ENCODE results near the gene DNAH9. TPM values are rescaled to one million over a fixed set of nuclear protein-coding genes. Genes with fewer than 3 reads are reported as not detected.

The DNAH9 gene
- total RNA-seq, 1 donor from 2014 or later: not detected

DNA sequence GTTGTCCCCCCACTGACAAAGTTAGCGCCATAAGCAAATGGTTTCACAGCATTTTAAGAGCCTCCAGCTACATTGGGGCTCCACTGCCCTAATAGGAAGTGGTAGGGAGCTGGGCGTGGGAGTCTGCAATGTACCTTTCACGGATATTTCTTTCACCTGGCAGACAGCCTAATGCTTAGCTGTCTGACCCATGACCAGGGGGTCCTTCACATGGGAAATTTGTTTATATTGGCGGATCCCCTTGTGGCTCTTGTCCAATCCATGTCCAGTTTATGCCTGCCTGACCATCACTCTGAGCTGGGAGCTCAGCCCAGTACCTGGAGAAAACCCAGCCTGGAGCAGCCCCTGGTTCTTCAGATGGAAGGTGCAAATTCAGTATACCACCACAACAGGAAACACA lies 254.0 kb downstream of the DNAH9 start:
- no peak for DNase-seq

DNA sequence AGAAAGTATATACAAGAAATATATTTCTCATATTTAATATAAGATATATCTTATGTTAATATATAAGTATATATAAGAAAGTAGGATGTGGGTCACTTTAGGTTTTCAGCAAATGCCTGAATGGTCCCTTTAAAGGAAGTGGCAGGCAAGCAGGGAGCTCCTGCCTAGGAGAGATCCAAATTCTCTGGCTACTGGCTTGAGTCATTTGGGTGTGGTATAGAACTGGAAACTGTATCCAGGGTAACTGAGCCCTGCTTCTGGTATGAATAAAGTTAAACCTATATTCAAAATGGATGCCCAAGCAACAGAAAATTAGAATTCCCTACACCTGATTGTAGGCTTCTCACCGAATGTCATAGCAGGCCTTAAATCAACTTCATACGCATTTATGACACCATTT lies 254.6 kb downstream of the DNAH9 start:
- DNase-seq: no peak

- DNase-seq: no peak
Measured at GRCh38 chr17:11853321-11854151, 255.3 kb downstream of the DNAH9 start.

DNA sequence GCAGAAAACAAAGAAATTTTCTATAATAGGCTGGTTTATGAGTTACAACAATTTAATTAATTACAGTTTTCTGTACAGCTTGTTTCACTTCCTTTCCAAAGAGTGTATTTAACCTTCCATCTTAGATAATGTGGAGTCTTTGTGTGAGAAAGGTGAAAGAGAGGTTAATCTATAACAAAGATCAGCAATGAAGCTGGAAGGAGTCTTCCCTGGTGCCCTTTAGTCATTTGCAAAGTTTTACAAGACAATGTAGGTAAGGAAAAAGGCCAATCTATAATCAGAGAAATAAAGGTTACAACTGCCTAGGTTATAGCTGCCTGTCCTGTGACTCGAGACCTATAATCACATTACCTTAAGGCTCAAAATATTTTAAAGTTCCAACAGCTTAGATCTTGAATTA lies 257.0 kb downstream of the DNAH9 start:
- no peak for DNase-seq

DNA sequence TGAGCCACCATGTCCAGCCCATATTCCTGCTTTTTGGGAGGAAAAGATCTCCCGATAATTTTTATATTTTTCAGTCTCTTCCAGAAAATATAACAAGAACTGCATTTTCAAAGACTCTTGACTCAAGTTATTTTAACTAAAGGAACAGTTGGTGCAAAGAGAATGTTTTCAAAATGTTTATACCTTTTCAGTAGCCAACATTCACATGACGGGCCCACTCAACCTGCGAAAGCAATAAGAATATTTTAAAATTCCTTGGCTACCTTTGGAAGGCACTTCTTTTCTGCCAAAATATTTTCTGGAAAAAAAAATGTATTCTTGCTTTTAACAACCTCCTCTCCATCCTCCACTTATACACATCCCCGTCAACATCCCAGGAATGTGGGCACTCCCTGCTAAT lies 258.7 kb downstream of the DNAH9 start:
- DNase-seq: no peak

- no peak for DNase-seq
Measured at GRCh38 chr17:11869680-11870394, 271.6 kb downstream of the DNAH9 start.

GRCh38 chr17:11871773-11872172 lies 273.5 kb downstream of the DNAH9 start:
- DNase-seq: no peak

GRCh38 chr17:11874756-11875155 lies 276.5 kb downstream of the DNAH9 start:
- DNase-seq: no peak

GRCh38 chr17:11880714-11881113 lies 282.4 kb downstream of the DNAH9 start:
- DNase-seq: peak; percentile 64

- DNase-seq: no peak
Measured at GRCh38 chr17:11882716-11883115, 284.4 kb downstream of the DNAH9 start.

GRCh38 chr17:11885051-11885450 lies 286.8 kb downstream of the DNAH9 start:
- DNase-seq: no peak

DNA sequence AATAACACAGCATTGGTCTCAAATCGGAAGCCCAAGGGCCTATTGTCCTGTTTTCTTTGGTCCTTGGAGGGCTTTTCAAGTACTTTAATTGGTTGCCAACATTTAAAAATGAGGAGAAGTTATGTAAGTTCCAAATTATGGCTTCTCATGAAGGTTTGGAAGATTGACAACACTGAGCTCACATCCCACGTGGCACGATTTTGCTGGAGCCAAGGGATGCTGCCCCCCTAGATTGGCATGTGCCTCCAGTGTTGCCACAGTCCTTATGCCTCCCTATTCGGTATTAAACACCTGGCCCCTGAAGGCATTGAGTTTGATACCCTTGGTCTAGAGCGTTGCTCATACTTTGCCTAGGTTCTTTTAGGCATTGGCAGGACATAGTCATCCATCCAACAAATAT lies 291.0 kb downstream of the DNAH9 start:
- no peak for DNase-seq

- DNase-seq: no peak
Measured at GRCh38 chr17:11893862-11894261, 295.6 kb downstream of the DNAH9 start.

GRCh38 chr17:11896199-11896598 lies 297.9 kb downstream of the DNAH9 start:
- no peak for DNase-seq

DNA sequence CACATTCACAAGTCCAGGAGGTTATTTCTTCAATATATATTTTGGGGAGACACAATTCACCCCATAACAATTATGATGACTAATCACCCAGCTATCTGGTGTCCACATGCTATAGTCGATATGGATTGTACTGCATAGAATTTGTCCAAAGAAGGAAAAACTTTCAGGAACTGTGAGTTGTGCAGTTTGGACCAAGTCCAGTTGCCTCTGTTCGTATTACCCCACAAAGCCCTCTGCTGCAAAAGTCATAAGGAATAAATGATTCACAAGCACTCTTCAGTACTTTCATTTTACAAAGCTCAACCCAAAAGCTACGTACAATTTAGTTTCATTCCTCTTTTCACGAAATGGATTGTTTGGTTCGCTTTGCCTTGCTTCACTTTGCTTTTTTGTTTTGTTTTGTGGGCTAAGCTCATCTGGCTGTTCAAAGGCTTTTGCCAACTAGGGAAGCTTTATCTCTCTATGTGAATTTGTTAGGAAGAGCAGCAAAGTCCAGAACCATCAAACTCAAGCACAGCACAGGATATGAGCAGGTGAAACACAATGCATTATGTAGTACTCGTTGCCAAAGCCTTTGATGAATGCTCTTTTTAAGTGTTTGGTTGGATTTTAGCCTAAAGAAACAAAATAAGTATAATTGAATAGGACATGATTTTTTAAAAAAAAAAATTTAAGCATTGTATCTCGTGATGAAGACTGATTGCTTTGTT lies 300.4 kb downstream of the DNAH9 start:
- peak; percentile 76 for DNase-seq

DNA sequence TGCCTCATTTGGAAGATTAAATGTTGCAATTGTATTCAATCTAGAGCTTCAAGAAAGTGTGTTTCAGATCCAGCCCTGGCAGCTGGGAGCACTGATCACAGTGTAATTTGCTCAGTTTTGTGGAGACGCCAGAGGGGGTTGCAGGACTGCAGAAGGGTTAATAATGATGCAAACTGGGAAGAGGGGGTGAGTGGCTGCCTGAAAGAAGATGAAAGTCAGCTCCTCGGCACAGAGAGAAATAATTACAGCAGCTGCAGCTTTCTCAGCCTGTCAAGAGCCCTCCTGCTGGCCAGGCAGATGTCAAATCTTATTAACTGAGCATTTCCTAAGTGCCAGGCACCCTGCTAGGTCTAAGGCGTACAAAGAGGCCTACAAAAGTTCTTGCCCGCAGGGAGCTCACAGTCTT lies 301.3 kb downstream of the DNAH9 start:
- DNase-seq: peak; percentile 55

- DNase-seq: peak; percentile 14
Measured at GRCh38 chr17:11900041-11900476, 301.8 kb downstream of the DNAH9 start.

DNA sequence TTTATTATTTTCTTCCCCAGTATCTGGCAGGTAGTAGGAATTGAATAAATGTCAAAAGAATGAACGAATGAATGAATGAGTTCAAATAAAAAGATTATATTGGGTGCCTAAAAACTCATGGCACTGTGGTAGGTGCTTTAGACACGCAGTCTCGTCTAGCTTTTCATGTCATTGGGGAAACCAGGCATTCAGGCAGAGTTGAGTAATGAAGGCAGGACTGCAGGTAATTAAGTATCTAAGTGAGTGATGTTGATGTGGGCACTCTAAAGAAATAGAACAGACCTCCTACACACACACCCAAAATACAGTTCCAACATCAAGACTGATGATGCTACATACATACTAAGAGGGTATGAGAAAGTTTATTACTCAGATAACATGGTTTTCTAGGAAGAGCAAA lies 302.4 kb downstream of the DNAH9 start:
- no peak for DNase-seq

DNA sequence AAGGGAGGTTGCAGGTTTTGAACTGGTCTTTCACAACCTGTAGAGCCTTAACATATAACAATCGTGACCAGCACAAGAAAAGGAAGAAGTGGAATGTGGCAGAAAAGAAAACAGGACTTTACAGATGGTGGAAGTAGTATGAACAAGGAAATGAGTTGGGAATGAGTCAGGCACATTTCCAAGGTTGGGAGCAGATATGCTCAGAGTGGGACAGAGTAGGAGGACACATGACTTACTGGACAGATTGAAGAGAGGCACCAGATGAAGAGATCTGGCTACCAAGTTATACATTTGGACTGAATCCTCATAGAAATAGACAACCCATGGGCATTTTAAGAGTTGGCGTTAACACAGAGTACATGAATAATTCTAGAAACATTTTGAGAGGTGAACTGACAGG lies 303.7 kb downstream of the DNAH9 start:
- DNase-seq: peak; percentile 64

- no peak for DNase-seq
Measured at GRCh38 chr17:11908711-11909146, 310.5 kb downstream of the DNAH9 start.

DNA sequence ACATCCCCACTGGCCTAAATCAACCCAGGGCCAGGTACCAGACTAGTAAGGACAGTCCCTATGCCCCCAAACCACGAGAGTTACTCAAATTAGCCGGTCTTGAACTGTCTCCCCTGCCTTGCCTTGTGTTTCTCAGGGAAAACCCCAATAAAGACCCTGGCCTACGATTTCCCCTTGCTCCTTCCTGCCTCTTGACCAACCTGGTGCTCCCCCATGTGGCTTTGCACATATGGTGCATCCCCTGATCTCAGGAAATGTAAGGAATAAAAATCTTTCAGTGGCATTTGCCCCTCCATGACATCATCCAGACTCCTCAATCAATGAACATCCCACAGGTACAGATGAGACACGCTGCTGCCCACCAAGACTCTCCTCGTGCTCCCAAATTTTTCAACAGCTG lies 311.1 kb downstream of the DNAH9 start:
- DNase-seq: peak; percentile 24

DNA sequence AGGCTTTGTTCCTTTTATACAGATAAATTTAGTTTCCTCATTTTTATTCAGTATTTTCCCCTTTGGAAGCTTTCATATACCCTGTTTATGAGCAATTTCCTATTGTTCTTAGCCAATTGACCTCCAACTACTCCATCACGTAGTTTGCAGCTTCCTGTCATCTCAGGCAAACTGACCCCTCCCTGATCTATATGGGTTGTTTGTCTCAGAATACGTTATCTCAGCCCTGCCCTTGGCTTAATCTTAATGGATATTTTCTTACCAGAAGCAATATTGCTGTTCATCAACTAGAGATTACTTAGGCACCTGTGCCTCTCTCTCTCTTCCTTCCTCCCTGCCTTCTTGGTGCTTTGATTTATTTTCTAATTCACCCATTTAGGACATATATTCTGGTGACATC lies 317.8 kb downstream of the DNAH9 start:
- peak; percentile 25 for DNase-seq

DNA sequence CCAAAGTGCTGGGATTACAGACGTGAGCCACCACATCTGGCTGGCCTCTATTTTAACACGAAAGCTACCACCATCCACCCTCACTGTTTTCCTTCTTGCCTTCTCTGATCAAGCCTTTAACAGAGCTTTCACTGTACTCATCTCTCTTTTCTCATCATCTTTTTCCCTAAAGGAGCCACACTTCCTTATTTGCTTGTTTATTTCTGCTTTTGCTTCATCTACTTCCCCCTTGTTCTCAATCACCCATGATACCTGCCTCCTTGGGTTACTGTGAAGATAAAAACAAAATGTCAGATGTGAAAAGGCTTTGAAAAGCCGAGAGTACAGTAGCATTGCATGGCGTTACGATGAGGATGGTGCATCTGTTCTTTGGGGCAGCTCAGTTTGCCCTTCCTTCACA lies 319.1 kb downstream of the DNAH9 start:
- no peak for DNase-seq
